ENCODE results near the gene CCT7. TPM values are rescaled to one million over a fixed set of nuclear protein-coding genes. Genes with fewer than 3 reads are reported as not detected.

The CCT7 gene
- total and polyA plus RNA-seq, 2 donors (not counting 3 experiments of a cell fraction or from before 2014, with no cell fraction given), result 343 to 362 TPM

DNA sequence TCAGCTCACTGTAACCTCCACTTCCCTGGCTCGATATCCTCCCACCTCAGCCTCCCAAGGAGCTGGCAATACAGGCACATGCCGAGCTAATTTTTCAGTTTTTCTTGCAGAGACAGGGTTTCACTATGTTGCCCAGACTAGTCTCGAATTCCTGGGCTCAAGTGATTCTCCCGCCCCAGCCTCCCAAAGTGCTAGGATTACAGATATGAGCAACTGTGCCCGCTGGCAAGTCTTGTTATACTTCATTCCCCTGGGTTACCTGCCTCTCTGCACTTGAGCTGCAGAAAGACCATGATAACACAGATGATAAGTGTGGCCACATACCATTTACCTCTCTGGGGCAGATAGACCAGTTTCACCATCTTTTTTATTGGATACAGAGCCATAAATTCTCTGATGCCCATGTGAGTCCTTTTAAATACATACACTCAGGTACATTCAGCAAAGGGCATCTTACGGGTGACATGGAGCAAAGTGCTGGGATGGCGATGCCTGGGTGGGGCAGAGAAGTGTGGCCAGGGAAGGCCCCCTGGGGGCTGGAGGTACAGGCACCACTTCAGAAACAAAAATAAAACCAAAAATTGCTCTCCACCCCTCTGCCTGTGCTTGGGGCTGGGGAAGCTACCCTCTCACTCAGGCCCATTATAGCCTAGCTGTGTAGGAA, 20.4 kb downstream of the CCT7 start:
- FAIRE-seq, result peak; percentile 35
- ChIA-PET CTCF (no interaction called here), POLR2A (no interaction called here)
- DNase-seq (ENCODE audit: low read depth, low spot score), result no peak
- Histone ChIP-seq H4K20me1 (replicated peaks; ENCODE audit: control insufficient read depth, extremely low read depth, insufficient read depth, low read length) (no peaks in the 10 kb centered on the region), H3K27me3 (ENCODE audit: control insufficient read depth in 2 of 2, insufficient read depth in 2 of 2, low read length in 2 of 2) (no peaks in the 10 kb centered on the region), H3K4me3 (replicated peaks in 1 of 3; ENCODE audit: insufficient read depth in 1 of 3, low read depth in 1 of 3, low read length in 3 of 3) (no peak overlapping the region), H3K27ac (ENCODE audit: insufficient read depth, low read depth, low read length) (no peak overlapping the region), H3K4me2 (ENCODE audit: insufficient read depth, low read length) (no peak overlapping the region), H3K9me1 (replicated peaks; ENCODE audit: control insufficient read depth, extremely low read depth, insufficient read depth, low read length) (no peaks in the 10 kb centered on the region), H3K36me3 (ENCODE audit: control insufficient read depth in 2 of 2, extremely low read depth in 1 of 2, insufficient read depth in 2 of 2, low read length in 2 of 2) (peaks cover 19 to 41% of the 10 kb centered on the region in 2 experiments), H3K9me3 (replicated peaks; ENCODE audit: control insufficient read depth, insufficient read depth, low read length) (no peaks in the 10 kb centered on the region), H3K79me2 (ENCODE audit: control insufficient read depth, insufficient read depth, low read length) (no peaks in the 10 kb centered on the region), H3K4me1 (ENCODE audit: control insufficient read depth, extremely low read depth, insufficient read depth, low read length) (no peaks in the 10 kb centered on the region), H2AFZ (ENCODE audit: low read depth, low read length) (no peak overlapping the region), H3K9ac (replicated peaks; ENCODE audit: extremely low read depth, insufficient read depth, low read length) (no peak overlapping the region)
- BruUV-seq (replicated peaks), result no TSS peak
- peak; percentile 14 for TF ChIP-seq POLR2AphosphoS5 (IDR thresholded peaks at IDR 0.05; ENCODE audit: insufficient read depth, low read depth, low read length)
- TF ChIP-seq, protein P1, sequence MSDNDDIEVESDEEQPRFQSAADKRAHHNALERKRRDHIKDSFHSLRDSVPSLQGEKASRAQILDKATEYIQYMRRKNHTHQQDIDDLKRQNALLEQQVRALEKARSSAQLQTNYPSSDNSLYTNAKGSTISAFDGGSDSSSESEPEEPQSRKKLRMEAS (IDR thresholded peaks at IDR 0.05; ENCODE audit: insufficient read depth, insufficient read length), result no peak
- no peak for TF ChIP-seq JUN (IDR thresholded peaks at IDR 0.05; ENCODE audit: borderline replicate concordance, insufficient read depth, insufficient read length, low read depth)
- intact Hi-C loops (cut with micrococcal nuclease), result no loop called here
- dilution Hi-C loops (cut with MboI; ENCODE audit: extremely low pct_ligation_motif_present, low sequenced_read_pairs), result no loop called here

DNA sequence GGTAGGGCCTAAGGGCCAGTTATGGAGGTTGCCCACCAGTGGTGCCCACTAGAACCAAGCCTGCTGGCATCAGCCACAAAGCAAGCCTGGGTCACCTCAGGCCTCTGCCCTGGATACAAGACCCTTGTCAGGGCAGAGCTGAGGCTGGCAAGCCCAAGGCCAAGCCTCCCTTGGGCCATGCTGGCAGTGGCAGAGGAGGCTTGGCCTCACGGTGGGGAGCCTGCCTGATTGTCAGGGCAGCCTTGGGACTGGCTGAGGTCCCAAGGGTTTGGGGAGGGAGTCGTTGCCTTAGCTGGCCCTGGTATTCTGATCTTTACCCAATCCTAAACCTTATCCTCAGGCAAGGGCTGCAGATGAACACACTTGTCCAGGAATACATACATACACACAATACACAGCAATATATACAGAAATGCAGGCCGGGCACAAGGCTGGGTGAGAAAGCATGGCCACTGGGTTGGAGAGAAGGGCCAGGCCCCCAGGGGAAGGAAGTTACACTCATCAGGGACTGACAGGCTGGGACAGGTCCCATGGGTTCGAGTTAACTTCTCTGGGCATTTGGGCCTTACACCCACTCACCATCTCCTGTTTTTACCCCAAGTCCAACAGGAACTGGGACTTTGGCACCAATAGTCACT, 21.0 kb downstream of the CCT7 start:
- Histone ChIP-seq H3K79me2 (ENCODE audit: control insufficient read depth, insufficient read depth, low read length) (no peaks in the 10 kb centered on the region), H3K27me3 (ENCODE audit: control insufficient read depth in 2 of 2, insufficient read depth in 2 of 2, low read length in 2 of 2) (no peaks in the 10 kb centered on the region), H4K20me1 (replicated peaks; ENCODE audit: control insufficient read depth, extremely low read depth, insufficient read depth, low read length) (no peaks in the 10 kb centered on the region), H3K4me3 (replicated peaks in 1 of 3; ENCODE audit: insufficient read depth in 1 of 3, low read depth in 1 of 3, low read length in 3 of 3) (no peak overlapping the region), H3K9ac (replicated peaks; ENCODE audit: extremely low read depth, insufficient read depth, low read length) (no peak overlapping the region), H3K9me1 (replicated peaks; ENCODE audit: control insufficient read depth, extremely low read depth, insufficient read depth, low read length) (no peaks in the 10 kb centered on the region), H3K36me3 (ENCODE audit: control insufficient read depth in 2 of 2, extremely low read depth in 1 of 2, insufficient read depth in 2 of 2, low read length in 2 of 2) (peaks cover 12 to 36% of the 10 kb centered on the region in 2 experiments), H3K9me3 (replicated peaks; ENCODE audit: control insufficient read depth, insufficient read depth, low read length) (no peaks in the 10 kb centered on the region), H3K4me1 (ENCODE audit: control insufficient read depth, extremely low read depth, insufficient read depth, low read length) (no peaks in the 10 kb centered on the region), H3K27ac (ENCODE audit: insufficient read depth, low read depth, low read length) (no peak overlapping the region), H2AFZ (ENCODE audit: low read depth, low read length) (no peak overlapping the region), H3K4me2 (ENCODE audit: insufficient read depth, low read length) (no peak overlapping the region)
- ChIA-PET POLR2A (no interaction called here), CTCF (no interaction called here)
- TF ChIP-seq, protein P1 (IDR thresholded peaks at IDR 0.05; ENCODE audit: insufficient read depth, insufficient read length), result no peak
- TF ChIP-seq POLR2AphosphoS5 (IDR thresholded peaks at IDR 0.05; ENCODE audit: insufficient read depth, low read depth, low read length) (no peak), GATA2 (IDR thresholded peaks at IDR 0.05; ENCODE audit: insufficient read depth, insufficient read length, low read depth, low read length) (no peak), FOS (IDR thresholded peaks at IDR 0.05; ENCODE audit: borderline replicate concordance, insufficient read depth, low read length) (no peak), POLR2A (IDR thresholded peaks at IDR 0.05; ENCODE audit: low read depth, low read length) (no peak), MYC (IDR thresholded peaks at IDR 0.05; ENCODE audit: low read depth, low read length) (no peak)
- TF ChIP-seq, protein P2, sequence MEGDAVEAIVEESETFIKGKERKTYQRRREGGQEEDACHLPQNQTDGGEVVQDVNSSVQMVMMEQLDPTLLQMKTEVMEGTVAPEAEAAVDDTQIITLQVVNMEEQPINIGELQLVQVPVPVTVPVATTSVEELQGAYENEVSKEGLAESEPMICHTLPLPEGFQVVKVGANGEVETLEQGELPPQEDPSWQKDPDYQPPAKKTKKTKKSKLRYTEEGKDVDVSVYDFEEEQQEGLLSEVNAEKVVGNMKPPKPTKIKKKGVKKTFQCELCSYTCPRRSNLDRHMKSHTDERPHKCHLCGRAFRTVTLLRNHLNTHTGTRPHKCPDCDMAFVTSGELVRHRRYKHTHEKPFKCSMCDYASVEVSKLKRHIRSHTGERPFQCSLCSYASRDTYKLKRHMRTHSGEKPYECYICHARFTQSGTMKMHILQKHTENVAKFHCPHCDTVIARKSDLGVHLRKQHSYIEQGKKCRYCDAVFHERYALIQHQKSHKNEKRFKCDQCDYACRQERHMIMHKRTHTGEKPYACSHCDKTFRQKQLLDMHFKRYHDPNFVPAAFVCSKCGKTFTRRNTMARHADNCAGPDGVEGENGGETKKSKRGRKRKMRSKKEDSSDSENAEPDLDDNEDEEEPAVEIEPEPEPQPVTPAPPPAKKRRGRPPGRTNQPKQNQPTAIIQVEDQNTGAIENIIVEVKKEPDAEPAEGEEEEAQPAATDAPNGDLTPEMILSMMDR (IDR thresholded peaks at IDR 0.05; ENCODE audit: extremely low read depth in 1 of 2, insufficient read depth in 1 of 2, low read depth in 1 of 2, low read length in 2 of 2), result no peak
- no TSS peak for BruUV-seq (replicated peaks)
- intact Hi-C loops (cut with micrococcal nuclease), result no loop called here
- no peak for DNase-seq (ENCODE audit: low read depth, low spot score)
- no peak for FAIRE-seq
- dilution Hi-C loops (cut with MboI; ENCODE audit: extremely low pct_ligation_motif_present, low sequenced_read_pairs), result no loop called here

Data from endothelial cell of umbilical vein (primary cell).